H9 (cell line): Measurements from ENCODE around the gene ECEL1. TPM values are rescaled to one million over a fixed set of nuclear protein-coding genes. Genes with fewer than 3 reads are reported as not detected.
"Not testable (repeated sequence)": the region's sequence is repeated elsewhere in the genome, so short reads cannot be mapped to it uniquely, and the experiment has no call there.

Source experiments
- DNase-seq: peaks from one replicate; pipeline ENCODE4 v3.0.0-alpha.2; 2017
- H2AFZ ChIP-seq: one replicate; pipeline ENCODE4 v1.6.1; 2013; ENCODE audit warnings: mild to moderate bottlenecking, low read length, control low read depth, moderate library complexity
- H2AK5ac ChIP-seq: 2 replicates; pipeline ENCODE4 v1.6.1; 2013; ENCODE audit warnings: low read length, control low read depth, mixed read lengths; ENCODE audit not compliant: insufficient read length
- H2BK120ac ChIP-seq: one replicate; pipeline ENCODE4 v1.6.1; 2013; ENCODE audit warnings: low read depth, mild to moderate bottlenecking, low read length, control low read depth, inconsistent platforms; ENCODE audit not compliant: poor library complexity, severe bottlenecking
- H2BK12ac ChIP-seq: 2 replicates; pipeline ENCODE4 v1.6.1; 2013; ENCODE audit warnings: low read length, control low read depth, mixed read lengths, low read depth; ENCODE audit not compliant: insufficient read length
- H2BK15ac ChIP-seq: 2 replicates; pipeline ENCODE4 v1.6.1; 2013; ENCODE audit warnings: low read depth, low read length, control low read depth
- H2BK20ac ChIP-seq: one replicate; pipeline ENCODE4 v1.6.1; 2013; ENCODE audit warnings: low read depth, mild to moderate bottlenecking, low read length, control low read depth, inconsistent platforms; ENCODE audit not compliant: poor library complexity, severe bottlenecking
- H2BK5ac ChIP-seq: 2 replicates; pipeline ENCODE4 v1.6.1; 2013; ENCODE audit warnings: low read length, control low read depth, mixed read lengths; ENCODE audit not compliant: insufficient read length
- H3K14ac ChIP-seq: 2 replicates; pipeline ENCODE4 v1.6.1; 2013; ENCODE audit warnings: low read length, control low read depth; ENCODE audit not compliant: insufficient read depth
- H3K18ac ChIP-seq: 2 replicates; pipeline ENCODE4 v1.6.1; 2013; ENCODE audit warnings: low read depth, mild to moderate bottlenecking, mixed read lengths, low read length, control low read depth; ENCODE audit not compliant: insufficient read length
- H3K23ac ChIP-seq: 2 replicates; pipeline ENCODE4 v1.6.1; 2013; ENCODE audit warnings: low read length, control low read depth, mixed read lengths, low read depth; ENCODE audit not compliant: insufficient read length
- H3K23me2 ChIP-seq: 2 replicates; pipeline ENCODE4 v1.6.1; 2013; ENCODE audit warnings: low read depth, mild to moderate bottlenecking, mixed read lengths, low read length, control low read depth; ENCODE audit not compliant: insufficient read length, poor library complexity, severe bottlenecking
- H3K27ac ChIP-seq: 2 replicates; pipeline ENCODE4 v1.5.1; 2013; ENCODE audit warnings: low read length, control low read depth, mixed read lengths, low read depth; ENCODE audit not compliant: insufficient read length
- H3K27me3 ChIP-seq: 2 replicates; pipeline ENCODE4 v1.6.1; 2013; ENCODE audit warnings: low read length, control low read depth, inconsistent platforms; ENCODE audit not compliant: insufficient read depth
- H3K4ac ChIP-seq: 2 replicates; pipeline ENCODE4 v1.6.1; 2013; ENCODE audit warnings: low read depth, mild to moderate bottlenecking, control low read depth, inconsistent platforms, low read length, moderate library complexity
- H3K4me1 ChIP-seq: 2 replicates; pipeline ENCODE4 v1.6.1; 2013; ENCODE audit warnings: low read length, control low read depth, inconsistent platforms; ENCODE audit not compliant: insufficient read depth
- H3K4me2 ChIP-seq: 2 replicates; pipeline ENCODE4 v1.6.1; 2013; ENCODE audit warnings: low read length, control low read depth, mixed read lengths; ENCODE audit not compliant: insufficient read length, insufficient read depth
- H3K56ac ChIP-seq: 2 replicates; pipeline ENCODE4 v1.6.1; 2013; ENCODE audit warnings: low read depth, mild to moderate bottlenecking, mixed read lengths, low read length, control low read depth; ENCODE audit not compliant: insufficient read length
- H3K79me1 ChIP-seq: 2 replicates; pipeline ENCODE4 v1.6.1; 2013; ENCODE audit warnings: low read depth, mild to moderate bottlenecking, moderate library complexity, low read length, control low read depth, inconsistent platforms; ENCODE audit not compliant: insufficient read depth, poor library complexity, severe bottlenecking
- H3K79me2 ChIP-seq: 2 replicates; pipeline ENCODE4 v1.6.1; 2013; ENCODE audit warnings: low read length, control low read depth, inconsistent platforms; ENCODE audit not compliant: insufficient read depth
- H3K9ac ChIP-seq: 2 replicates; pipeline ENCODE4 v1.6.1; 2013; ENCODE audit warnings: low read length, control low read depth, mixed read lengths; ENCODE audit not compliant: insufficient read length; ENCODE audit errors: extremely low read depth
- H3K9me3 ChIP-seq: one replicate; pipeline ENCODE4 v1.6.1; 2013; ENCODE audit warnings: low read depth, low read length, inconsistent platforms; ENCODE audit not compliant: control insufficient read depth
- H3T11ph ChIP-seq: one replicate; pipeline ENCODE4 v1.6.1; 2013; ENCODE audit warnings: mild to moderate bottlenecking, low read length, control low read depth, inconsistent platforms
- H4K20me1 ChIP-seq: one replicate; pipeline ENCODE4 v1.6.1; 2013; ENCODE audit not compliant: control insufficient read depth, insufficient read length, insufficient read depth
- H4K5ac ChIP-seq: 2 replicates; pipeline ENCODE4 v1.6.1; 2013; ENCODE audit warnings: low read depth, mild to moderate bottlenecking, mixed read lengths, low read length, control low read depth; ENCODE audit not compliant: insufficient read length
- H4K8ac ChIP-seq: replicated peaks from 2 replicates; pipeline ENCODE4 v1.6.1; 2013; ENCODE audit warnings: low read length, control low read depth, mixed read lengths, low read depth; ENCODE audit not compliant: insufficient read length
- H4K91ac ChIP-seq: 2 replicates; pipeline ENCODE4 v1.6.1; 2013; ENCODE audit warnings: low read depth, mild to moderate bottlenecking, moderate library complexity, mixed read lengths, low read length, control low read depth; ENCODE audit not compliant: insufficient read length
- H3K27ac Mint-ChIP-seq, 3 experiments: 2 replicates in 2 of 3; 3 replicates in 1 of 3; pipeline ENCODE4 v1.8.0; 2020 to 2021; ENCODE audit warnings: mixed read lengths in 3 of 3, mild to moderate bottlenecking in 1 of 3, moderate library complexity in 1 of 3
- H3K27me3 Mint-ChIP-seq: 2 replicates; pipeline ENCODE4 v1.8.0; 2021; ENCODE audit warnings: low read depth, mild to moderate bottlenecking, moderate library complexity, mixed read lengths
- H3K36me3 Mint-ChIP-seq, 3 experiments: 2 replicates in 2 of 3; 3 replicates in 1 of 3; pipeline ENCODE4 v1.8.0; 2020 to 2021; ENCODE audit warnings: low read depth in 3 of 3, mixed read lengths in 3 of 3; ENCODE audit not compliant: insufficient read depth in 1 of 3
- H3K4me1 Mint-ChIP-seq, 2 experiments: 2 replicates each; pipeline ENCODE4 v1.8.0; 2020; ENCODE audit warnings: mixed read lengths in 2 of 2
- H3K4me3 Mint-ChIP-seq, 2 experiments: 2 replicates in 1 of 2; 3 replicates in 1 of 2; pipeline ENCODE4 v1.8.0; 2020 to 2021; ENCODE audit warnings: mild to moderate bottlenecking in 2 of 2, mixed read lengths in 2 of 2, moderate library complexity in 1 of 2
- H3K9me3 Mint-ChIP-seq, 2 experiments: 2 replicates in 1 of 2; 3 replicates in 1 of 2; pipeline ENCODE4 v1.8.0; 2020; ENCODE audit warnings: mild to moderate bottlenecking in 2 of 2, mixed read lengths in 2 of 2, moderate library complexity in 1 of 2
- CTCF ChIP-seq: fragments of 200-600 bp; sonication (generic); conservative IDR thresholded peaks from 3 replicates; pipeline ENCODE4 v1.8.0; 2021; ENCODE audit warnings: antibody characterized with exemption, mild to moderate bottlenecking
- WGBS: extraction: QIAGEN DNeasy Blood & Tissue Kit; methylation state at CpG from one replicate; pipeline ENCODE4 v1.1.7; 2013; ENCODE audit warnings: missing lambda C conversion rate, low lambda C conversion rate, mixed read lengths; ENCODE audit not compliant: insufficient read length; ENCODE audit errors: extremely low coverage; 5-methylcytosine and 5-hydroxymethylcytosine counted together
- total RNA-seq: library from RNA; stranded (reverse); gene quantifications from 2 replicates; pipeline ENCODE4 v1.2.1, GENCODE V29; 2021

The ECEL1 gene
- total RNA-seq, 1 experiment from 2014 or later, result 8.4 TPM

- Histone ChIP-seq H3T11ph (no peak overlapping the region), H2BK5ac (no peak overlapping the region), H3K18ac (no peak overlapping the region), H3K79me1 (no peaks in the 10 kb centered on the region), H2BK12ac (no peak overlapping the region), H4K91ac (no peak overlapping the region), H4K20me1 (no peaks in the 10 kb centered on the region), H2AK5ac (no peak overlapping the region), H4K5ac (no peak overlapping the region), H3K9ac (no peak overlapping the region), H3K27ac (no peak overlapping the region), H4K8ac (no peak overlapping the region), H2BK120ac (no peak overlapping the region), H3K4me1 (no peaks in the 10 kb centered on the region), H2BK15ac (no peak overlapping the region), H3K4ac (no peak overlapping the region), H3K14ac (no peak overlapping the region), H3K23me2 (no peaks in the 10 kb centered on the region), H3K23ac (no peak overlapping the region), H2AFZ (no peak overlapping the region), H2BK20ac (no peak overlapping the region), H3K27me3 (no peaks in the 10 kb centered on the region), H3K56ac (no peak overlapping the region), H3K4me2 (no peak overlapping the region), H3K9me3 (no peaks in the 10 kb centered on the region), H3K79me2 (no peaks in the 10 kb centered on the region)
- Mint-ChIP-seq H3K36me3 (no peaks in the 10 kb centered on the region), H3K9me3 (no peaks in the 10 kb centered on the region), H3K27me3 (peaks cover 8% of the 10 kb centered on the region), H3K4me1 (no peaks in the 10 kb centered on the region), H3K4me3 (no peak overlapping the region), H3K27ac (no peak overlapping the region)
- no CpG with 5 or more reads among the region's 9 CpGs for WGBS
- DNase-seq, result no peak
- no peak for TF ChIP-seq CTCF
These were observed 33.0 kb downstream of the ECEL1 start for GRCh38 chr2:232454630-232455029.

- H3K27me3 Mint-ChIP-seq, result peaks cover 15% of the 10 kb centered on the region
- not testable (repeated sequence) for H3K18ac ChIP-seq, H3K4me1 Mint-ChIP-seq, H4K5ac ChIP-seq, H2BK120ac ChIP-seq, H2AK5ac ChIP-seq, H3K56ac ChIP-seq, H3K79me1 ChIP-seq, H2BK5ac ChIP-seq, H2BK12ac ChIP-seq, H3K14ac ChIP-seq, H2BK15ac ChIP-seq, H3K9me3 Mint-ChIP-seq, H4K8ac ChIP-seq, H3K9ac ChIP-seq, H4K20me1 ChIP-seq, H3K23ac ChIP-seq, H3K36me3 Mint-ChIP-seq, H3K27me3 ChIP-seq, H3K27ac Mint-ChIP-seq, DNase-seq, H3K4me2 ChIP-seq, H3K4ac ChIP-seq, H2AFZ ChIP-seq, H3T11ph ChIP-seq, H3K9me3 ChIP-seq, H3K4me1 ChIP-seq, H3K79me2 ChIP-seq, H3K27ac ChIP-seq, H3K4me3 Mint-ChIP-seq, H3K23me2 ChIP-seq, H4K91ac ChIP-seq, H2BK20ac ChIP-seq
- no CpG with 5 or more reads among the region's 3 CpGs for WGBS
These were observed 36.0 kb downstream of the ECEL1 start for GRCh38 chr2:232451645-232452044.
